Panc1 (cell line): ENCODE data around the gene GDI1.

Source experiments
- POLR2AphosphoS5 ChIP-seq: IDR thresholded peaks from 2 replicates; pipeline ENCODE4 v1.6.1; 2012; ENCODE audit warnings: mild to moderate bottlenecking, low read depth, low read length, moderate library complexity
- TCF7L2 ChIP-seq: IDR thresholded peaks from 2 replicates; pipeline ENCODE4 v1.6.1; 2011; ENCODE audit warnings: mild to moderate bottlenecking, low read depth, low read length, inconsistent platforms
- TF ChIP-seq, protein P1 (sequence below): fragments of 450-650 bp; IDR thresholded peaks from 2 replicates; pipeline ENCODE4 v1.5.1; 2017; ENCODE audit warnings: mild to moderate bottlenecking
- TF ChIP-seq, protein P2 (sequence below), 2 experiments: IDR thresholded peaks; 2 replicates each; pipeline ENCODE4 v1.6.1; 2011 to 2012; ENCODE audit warnings: low read depth in 2 of 2, control low read depth in 1 of 2, low read length in 1 of 2, mild to moderate bottlenecking in 1 of 2, moderate library complexity in 1 of 2; ENCODE audit not compliant: insufficient read depth in 1 of 2

DNA sequence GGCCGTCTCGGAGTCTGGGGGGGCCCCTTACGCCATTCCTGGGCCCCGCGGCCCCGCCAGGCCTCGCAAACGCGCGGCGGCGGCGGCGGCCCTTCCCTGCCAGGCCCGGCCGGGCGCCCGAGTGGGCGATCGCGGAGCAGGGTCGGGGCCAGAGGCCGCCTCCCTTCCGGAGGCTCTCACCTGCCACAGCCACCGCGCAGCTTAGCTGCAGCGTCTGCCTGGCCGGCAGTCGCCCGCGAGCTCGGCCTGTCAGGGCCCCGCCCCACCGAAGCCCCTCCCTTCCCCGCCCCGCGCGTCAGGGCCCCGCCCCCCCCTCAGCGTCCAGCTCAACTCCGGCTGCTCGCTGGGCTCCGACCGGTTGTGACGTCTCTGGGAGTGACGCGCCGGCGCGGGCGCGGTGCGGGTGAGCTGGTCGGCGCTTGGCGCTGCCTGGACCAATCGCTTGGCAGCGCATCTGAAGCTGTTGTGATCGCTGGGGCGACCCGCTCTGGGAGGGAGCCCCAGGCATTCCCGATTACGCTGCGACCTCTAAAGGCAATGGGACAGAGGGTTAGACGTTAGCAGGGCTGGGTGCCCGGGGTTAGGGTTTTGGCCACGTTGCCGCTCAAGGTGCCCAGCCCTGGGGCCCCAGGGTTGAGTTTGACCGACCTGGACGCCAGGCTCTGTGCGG, 53.6 kb downstream of the GDI1 start, which contains the start of gene SLC10A3:
- TF ChIP-seq, protein P1, sequence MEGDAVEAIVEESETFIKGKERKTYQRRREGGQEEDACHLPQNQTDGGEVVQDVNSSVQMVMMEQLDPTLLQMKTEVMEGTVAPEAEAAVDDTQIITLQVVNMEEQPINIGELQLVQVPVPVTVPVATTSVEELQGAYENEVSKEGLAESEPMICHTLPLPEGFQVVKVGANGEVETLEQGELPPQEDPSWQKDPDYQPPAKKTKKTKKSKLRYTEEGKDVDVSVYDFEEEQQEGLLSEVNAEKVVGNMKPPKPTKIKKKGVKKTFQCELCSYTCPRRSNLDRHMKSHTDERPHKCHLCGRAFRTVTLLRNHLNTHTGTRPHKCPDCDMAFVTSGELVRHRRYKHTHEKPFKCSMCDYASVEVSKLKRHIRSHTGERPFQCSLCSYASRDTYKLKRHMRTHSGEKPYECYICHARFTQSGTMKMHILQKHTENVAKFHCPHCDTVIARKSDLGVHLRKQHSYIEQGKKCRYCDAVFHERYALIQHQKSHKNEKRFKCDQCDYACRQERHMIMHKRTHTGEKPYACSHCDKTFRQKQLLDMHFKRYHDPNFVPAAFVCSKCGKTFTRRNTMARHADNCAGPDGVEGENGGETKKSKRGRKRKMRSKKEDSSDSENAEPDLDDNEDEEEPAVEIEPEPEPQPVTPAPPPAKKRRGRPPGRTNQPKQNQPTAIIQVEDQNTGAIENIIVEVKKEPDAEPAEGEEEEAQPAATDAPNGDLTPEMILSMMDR: no peak
- TF ChIP-seq TCF7L2: no peak
- TF ChIP-seq POLR2AphosphoS5: peak; percentile 83
- TF ChIP-seq, protein P2, sequence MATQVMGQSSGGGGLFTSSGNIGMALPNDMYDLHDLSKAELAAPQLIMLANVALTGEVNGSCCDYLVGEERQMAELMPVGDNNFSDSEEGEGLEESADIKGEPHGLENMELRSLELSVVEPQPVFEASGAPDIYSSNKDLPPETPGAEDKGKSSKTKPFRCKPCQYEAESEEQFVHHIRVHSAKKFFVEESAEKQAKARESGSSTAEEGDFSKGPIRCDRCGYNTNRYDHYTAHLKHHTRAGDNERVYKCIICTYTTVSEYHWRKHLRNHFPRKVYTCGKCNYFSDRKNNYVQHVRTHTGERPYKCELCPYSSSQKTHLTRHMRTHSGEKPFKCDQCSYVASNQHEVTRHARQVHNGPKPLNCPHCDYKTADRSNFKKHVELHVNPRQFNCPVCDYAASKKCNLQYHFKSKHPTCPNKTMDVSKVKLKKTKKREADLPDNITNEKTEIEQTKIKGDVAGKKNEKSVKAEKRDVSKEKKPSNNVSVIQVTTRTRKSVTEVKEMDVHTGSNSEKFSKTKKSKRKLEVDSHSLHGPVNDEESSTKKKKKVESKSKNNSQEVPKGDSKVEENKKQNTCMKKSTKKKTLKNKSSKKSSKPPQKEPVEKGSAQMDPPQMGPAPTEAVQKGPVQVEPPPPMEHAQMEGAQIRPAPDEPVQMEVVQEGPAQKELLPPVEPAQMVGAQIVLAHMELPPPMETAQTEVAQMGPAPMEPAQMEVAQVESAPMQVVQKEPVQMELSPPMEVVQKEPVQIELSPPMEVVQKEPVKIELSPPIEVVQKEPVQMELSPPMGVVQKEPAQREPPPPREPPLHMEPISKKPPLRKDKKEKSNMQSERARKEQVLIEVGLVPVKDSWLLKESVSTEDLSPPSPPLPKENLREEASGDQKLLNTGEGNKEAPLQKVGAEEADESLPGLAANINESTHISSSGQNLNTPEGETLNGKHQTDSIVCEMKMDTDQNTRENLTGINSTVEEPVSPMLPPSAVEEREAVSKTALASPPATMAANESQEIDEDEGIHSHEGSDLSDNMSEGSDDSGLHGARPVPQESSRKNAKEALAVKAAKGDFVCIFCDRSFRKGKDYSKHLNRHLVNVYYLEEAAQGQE (IDR thresholded peaks at IDR 0.05; ENCODE audit: insufficient read depth in 1 of 2, low read depth in 2 of 2, low read length in 1 of 2): no peak; a peak in 1 of 4 replicates
